IPS DF 6.9 (cell line): ENCODE results near the gene TMEM135.

Source experiments
- DNase-seq: peaks from one replicate; pipeline ENCODE4 v3.0.0-alpha.2; 2013; ENCODE audit warnings: low read depth, low spot score
- H3K27ac ChIP-seq: one replicate; pipeline ENCODE4 v1.5.1; 2013; ENCODE audit warnings: low read length, control low read depth
- H3K27me3 ChIP-seq: 2 replicates; pipeline ENCODE4 v1.6.1; 2013; ENCODE audit warnings: mild to moderate bottlenecking, low read length; ENCODE audit not compliant: control insufficient read depth, insufficient read depth
- H3K36me3 ChIP-seq: 2 replicates; pipeline ENCODE4 v1.6.1; 2013; ENCODE audit warnings: low read length; ENCODE audit not compliant: control insufficient read depth, insufficient read depth
- H3K4me1 ChIP-seq: 2 replicates; pipeline ENCODE4 v1.6.1; 2013; ENCODE audit warnings: low read length; ENCODE audit not compliant: control insufficient read depth, insufficient read depth
- H3K4me3 ChIP-seq: 2 replicates; pipeline ENCODE4 v1.5.1; 2013; ENCODE audit warnings: mild to moderate bottlenecking, low read length
- H3K9me3 ChIP-seq: 2 replicates; pipeline ENCODE4 v1.6.1; 2013; ENCODE audit warnings: low read length, inconsistent platforms; ENCODE audit not compliant: control insufficient read depth, insufficient read depth
- WGBS: extraction: QIAGEN DNeasy Blood & Tissue Kit; methylation state at CpG from one replicate; pipeline ENCODE4 v1.1.7; 2013; ENCODE audit warnings: mixed read lengths, missing lambda C conversion rate; ENCODE audit not compliant: insufficient read length, insufficient coverage; 5-methylcytosine and 5-hydroxymethylcytosine counted together

The TMEM135 gene

GRCh38 chr11:87361891-87362290 is 324.2 kb downstream of the TMEM135 start:
- DNase-seq = no peak
- Histone ChIP-seq H3K27me3 (no peaks in the 10 kb centered on the region), H3K4me1 (no peaks in the 10 kb centered on the region), H3K27ac (no peak overlapping the region), H3K4me3 (no peak overlapping the region), H3K9me3 (no peaks in the 10 kb centered on the region), H3K36me3 (no peaks in the 10 kb centered on the region)
- WGBS = no CpG with 5 or more reads among the region's 5 CpGs

- Histone ChIP-seq H3K4me3 (no peak overlapping the region), H3K27me3 (no peaks in the 10 kb centered on the region), H3K9me3 (no peaks in the 10 kb centered on the region), H3K27ac (no peak overlapping the region), H3K36me3 (no peaks in the 10 kb centered on the region), H3K4me1 (peaks cover 9% of the 10 kb centered on the region; the same call in 1 of the 2 replicates)
- DNase-seq = no peak
These were observed 328.6 kb downstream of the TMEM135 start for GRCh38 chr11:87366346-87366745.

- Histone ChIP-seq H3K36me3 (no peaks in the 10 kb centered on the region), H3K27ac (no peak overlapping the region), H3K27me3 (no peaks in the 10 kb centered on the region), H3K9me3 (no peaks in the 10 kb centered on the region), H3K4me1 (peaks cover 9% of the 10 kb centered on the region; the same call in 1 of the 2 replicates), H3K4me3 (no peak overlapping the region)
- WGBS = no CpG with 5 or more reads among the region's 2 CpGs
- no peak for DNase-seq
These were observed 329.1 kb downstream of the TMEM135 start for GRCh38 chr11:87366763-87367405.

GRCh38 chr11:87368151-87368550 is 330.4 kb downstream of the TMEM135 start:
- Histone ChIP-seq H3K36me3 (no peaks in the 10 kb centered on the region), H3K9me3 (no peaks in the 10 kb centered on the region), H3K27ac (no peak overlapping the region), H3K4me1 (peaks cover 9% of the 10 kb centered on the region; the same call in 1 of the 2 replicates), H3K27me3 (no peaks in the 10 kb centered on the region), H3K4me3 (no peak overlapping the region)
- no CpG with 5 or more reads among the region's 1 CpG for WGBS
- DNase-seq = no peak

GRCh38 chr11:87368858-87369480 is 331.2 kb downstream of the TMEM135 start:
- H3K4me1 ChIP-seq = peaks cover 9% of the 10 kb centered on the region; the same call in 1 of the 2 replicates
- H3K36me3 ChIP-seq = no peaks in the 10 kb centered on the region
- WGBS = no CpG with 5 or more reads among the region's 5 CpGs
- no peaks in the 10 kb centered on the region for H3K9me3 ChIP-seq
- H3K27me3 ChIP-seq = no peaks in the 10 kb centered on the region
- DNase-seq = no peak
- H3K27ac ChIP-seq = no peak overlapping the region
- no peak overlapping the region for H3K4me3 ChIP-seq

- Histone ChIP-seq H3K27ac (no peak overlapping the region), H3K27me3 (no peaks in the 10 kb centered on the region), H3K36me3 (no peaks in the 10 kb centered on the region), H3K9me3 (no peaks in the 10 kb centered on the region), H3K4me3 (no peak overlapping the region), H3K4me1 (peaks cover 9% of the 10 kb centered on the region; the same call in 1 of the 2 replicates)
- no peak for DNase-seq
- no CpG with 5 or more reads among the region's 4 CpGs for WGBS
These were observed 332.2 kb downstream of the TMEM135 start for GRCh38 chr11:87369888-87370287.

GRCh38 chr11:87372065-87372464 is 334.3 kb downstream of the TMEM135 start:
- no CpG with 5 or more reads among the region's 3 CpGs for WGBS
- no peak overlapping the region for H3K27ac ChIP-seq

More at GRCh38 chr11:87372065-87372464, 334.3 kb downstream of the TMEM135 start:
- Histone ChIP-seq H3K9me3 (no peaks in the 10 kb centered on the region), H3K36me3 (no peaks in the 10 kb centered on the region), H3K4me3 (no peak overlapping the region), H3K4me1 (peaks cover 9% of the 10 kb centered on the region; the same call in 1 of the 2 replicates), H3K27me3 (no peaks in the 10 kb centered on the region)
- DNase-seq = no peak
